SU-DHL-6 (cell line): ENCODE results near the gene ANKS1B.

ENCODE experiments used
- H2AFZ ChIP-seq: fragments of 200-600 bp; sonication (generic); 2 replicates; pipeline ENCODE4 v1.6.1; 2014; ENCODE audit warnings: low read depth, mild to moderate bottlenecking, moderate library complexity, mixed read lengths, antibody characterized with exemption, low read length; ENCODE audit not compliant: severe bottlenecking
- H3F3A ChIP-seq: fragments of 200-600 bp; shearing (Covaris generic); 2 replicates; pipeline ENCODE4 v1.6.0; 2016; ENCODE audit warnings: antibody characterized with exemption, mild to moderate bottlenecking; ENCODE audit not compliant: insufficient read depth
- H3K27ac ChIP-seq: fragments of 200-600 bp; sonication (generic); 2 replicates; pipeline ENCODE4 v1.5.1; 2016; ENCODE audit warnings: low read depth, mild to moderate bottlenecking, low read length, moderate library complexity, mixed read lengths
- H3K27me3 ChIP-seq: fragments of 200-600 bp; sonication (generic), shearing (Covaris generic); 2 replicates; pipeline ENCODE4 v1.6.0; 2014; ENCODE audit warnings: mild to moderate bottlenecking, low read length
- H3K36me3 ChIP-seq: fragments of 200-600 bp; sonication (generic); 2 replicates; pipeline ENCODE4 v1.6.1; 2014; ENCODE audit warnings: mild to moderate bottlenecking, low read length, mixed read lengths
- H3K4me2 ChIP-seq: fragments of 300-600, 200-600 bp; shearing (Covaris generic), sonication (generic); 2 replicates; pipeline ENCODE4 v1.6.0; 2014; ENCODE audit warnings: low read length, low read depth, mild to moderate bottlenecking; ENCODE audit not compliant: poor library complexity, severe bottlenecking
- H3K4me3 ChIP-seq: fragments of 200-600 bp; sonication (generic); 2 replicates; pipeline ENCODE4 v1.5.1; 2014; ENCODE audit warnings: antibody characterized with exemption, low read length, mild to moderate bottlenecking, mixed read lengths; ENCODE audit not compliant: insufficient read depth, poor library complexity, severe bottlenecking
- H3K79me2 ChIP-seq: fragments of 200-600 bp; sonication (generic); 2 replicates; pipeline ENCODE4 v1.6.1; 2014; ENCODE audit warnings: mild to moderate bottlenecking, low read length, moderate library complexity; ENCODE audit not compliant: insufficient read depth
- H3K9ac ChIP-seq: fragments of 200-600 bp; sonication (generic); 2 replicates; pipeline ENCODE4 v1.7.0; 2014; ENCODE audit warnings: mild to moderate bottlenecking, low read length
- H3K9me2 ChIP-seq: fragments of 200-600 bp; sonication (generic); replicated peaks from 2 replicates; pipeline ENCODE4 v1.6.1; 2014; ENCODE audit warnings: low read length; ENCODE audit not compliant: insufficient read depth
- H3K9me3 ChIP-seq: fragments of 200-600 bp; sonication (generic); 2 replicates; pipeline ENCODE4 v1.6.1; 2014; ENCODE audit warnings: low read length, mixed read lengths; ENCODE audit not compliant: insufficient read depth
- H4K20me1 ChIP-seq: fragments of 200-600 bp; sonication (generic); 2 replicates; pipeline ENCODE4 v1.6.1; 2014; ENCODE audit warnings: low read depth, mild to moderate bottlenecking, antibody characterized with exemption, low read length, moderate library complexity, mixed read lengths
- EZH2phosphoT487 ChIP-seq: fragments of 200-600 bp; sonication (generic), shearing (Covaris generic); conservative IDR thresholded peaks from 2 replicates; pipeline ENCODE4 v1.6.1; 2018; ENCODE audit warnings: mild to moderate bottlenecking, antibody characterized with exemption, low read length, moderate library complexity, mixed read lengths
- TF ChIP-seq, protein P1 (sequence below): fragments of 200-600 bp; sonication (generic); IDR thresholded peaks from one replicate; pipeline ENCODE4 v1.5.1; 2017; ENCODE audit warnings: antibody characterized with exemption, mild to moderate bottlenecking, low read length, moderate library complexity; ENCODE audit not compliant: insufficient read depth, poor library complexity, severe bottlenecking

The ANKS1B gene

DNA sequence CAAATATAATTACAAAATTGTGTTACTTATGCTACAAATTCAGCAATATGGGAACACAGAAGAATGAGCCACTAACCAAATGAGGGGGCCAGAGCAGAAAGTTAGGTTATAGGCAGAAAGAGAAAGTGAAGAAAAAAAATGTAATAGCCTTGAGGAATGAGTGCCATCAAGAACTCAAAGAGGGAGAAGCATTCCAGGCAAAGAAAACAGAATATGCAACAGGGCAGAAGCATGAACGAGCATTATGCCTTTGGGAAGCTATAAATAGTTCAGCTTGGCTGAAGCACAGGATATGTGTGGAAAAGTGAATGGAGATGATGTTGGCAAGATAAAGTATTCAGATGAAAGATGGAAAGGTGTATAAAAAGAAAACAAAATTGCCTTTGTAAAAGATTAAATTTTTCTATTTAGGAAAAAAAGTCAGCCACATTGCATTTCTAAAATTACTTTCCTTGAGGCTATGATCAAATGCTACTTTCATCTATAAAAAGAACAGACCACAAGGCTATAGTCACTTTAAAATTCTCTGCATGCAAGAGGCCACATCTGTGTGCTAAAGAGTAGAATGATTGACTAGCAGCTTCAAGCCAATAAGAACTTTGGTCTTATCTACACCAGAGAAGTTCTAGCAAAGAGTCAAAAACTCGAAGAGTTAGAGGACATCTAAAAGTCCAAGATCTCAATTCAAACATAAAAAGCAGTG, 530.7 kb downstream of the ANKS1B start:
- H3K79me2 ChIP-seq: no peaks in the 10 kb centered on the region
- no peak overlapping the region for H2AFZ ChIP-seq
- H3K9me2 ChIP-seq: no peaks in the 10 kb centered on the region
- H3F3A ChIP-seq: no peaks in the 10 kb centered on the region
- no peak overlapping the region for H3K4me3 ChIP-seq
- H4K20me1 ChIP-seq: no peaks in the 10 kb centered on the region
- H3K9me3 ChIP-seq: no peaks in the 10 kb centered on the region
- no peak overlapping the region for H3K27ac ChIP-seq
- no peaks in the 10 kb centered on the region for H3K36me3 ChIP-seq
- no peaks in the 10 kb centered on the region for H3K27me3 ChIP-seq
- no peak overlapping the region for H3K4me2 ChIP-seq
- H3K9ac ChIP-seq: no peak overlapping the region
- TF ChIP-seq EZH2phosphoT487: no peak
- TF ChIP-seq, protein P1, sequence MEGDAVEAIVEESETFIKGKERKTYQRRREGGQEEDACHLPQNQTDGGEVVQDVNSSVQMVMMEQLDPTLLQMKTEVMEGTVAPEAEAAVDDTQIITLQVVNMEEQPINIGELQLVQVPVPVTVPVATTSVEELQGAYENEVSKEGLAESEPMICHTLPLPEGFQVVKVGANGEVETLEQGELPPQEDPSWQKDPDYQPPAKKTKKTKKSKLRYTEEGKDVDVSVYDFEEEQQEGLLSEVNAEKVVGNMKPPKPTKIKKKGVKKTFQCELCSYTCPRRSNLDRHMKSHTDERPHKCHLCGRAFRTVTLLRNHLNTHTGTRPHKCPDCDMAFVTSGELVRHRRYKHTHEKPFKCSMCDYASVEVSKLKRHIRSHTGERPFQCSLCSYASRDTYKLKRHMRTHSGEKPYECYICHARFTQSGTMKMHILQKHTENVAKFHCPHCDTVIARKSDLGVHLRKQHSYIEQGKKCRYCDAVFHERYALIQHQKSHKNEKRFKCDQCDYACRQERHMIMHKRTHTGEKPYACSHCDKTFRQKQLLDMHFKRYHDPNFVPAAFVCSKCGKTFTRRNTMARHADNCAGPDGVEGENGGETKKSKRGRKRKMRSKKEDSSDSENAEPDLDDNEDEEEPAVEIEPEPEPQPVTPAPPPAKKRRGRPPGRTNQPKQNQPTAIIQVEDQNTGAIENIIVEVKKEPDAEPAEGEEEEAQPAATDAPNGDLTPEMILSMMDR: no peak

DNA sequence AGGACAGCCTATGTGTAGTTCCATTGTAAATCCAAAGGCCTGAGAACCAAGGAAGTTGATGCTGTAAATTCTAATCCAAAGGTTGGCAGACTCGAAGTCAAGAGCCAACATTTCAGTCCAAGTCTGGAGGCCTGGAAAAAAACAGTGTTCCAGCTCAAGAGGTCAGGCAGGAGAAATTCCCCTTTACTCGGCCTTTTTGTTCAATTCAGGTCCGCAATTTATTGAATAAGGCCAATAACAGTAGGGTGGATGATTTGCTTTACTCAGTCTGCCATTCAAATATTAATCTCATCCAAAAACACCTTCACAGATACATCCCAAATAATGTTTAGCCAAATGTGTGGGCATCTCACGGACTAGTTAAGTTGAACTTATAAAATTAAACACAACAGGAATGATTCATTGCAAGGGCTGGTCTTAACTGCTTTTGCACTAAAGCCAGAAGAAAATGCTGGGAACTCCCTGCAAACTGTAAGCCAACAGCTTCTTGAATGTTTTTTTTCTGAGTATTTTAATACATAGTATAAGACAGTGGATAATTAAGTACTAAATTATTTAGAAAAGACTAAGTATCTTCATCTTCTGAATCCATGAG, 534.6 kb downstream of the ANKS1B start:
- no peaks in the 10 kb centered on the region for H4K20me1 ChIP-seq
- H3K27me3 ChIP-seq: no peaks in the 10 kb centered on the region
- TF ChIP-seq, protein P1: no peak
- no peak for TF ChIP-seq EZH2phosphoT487
- no peak overlapping the region for H3K4me3 ChIP-seq
- H3K4me2 ChIP-seq: no peak overlapping the region
- no peaks in the 10 kb centered on the region for H3K9me3 ChIP-seq
- H3F3A ChIP-seq: no peaks in the 10 kb centered on the region
- H3K9ac ChIP-seq: no peak overlapping the region
- no peaks in the 10 kb centered on the region for H3K36me3 ChIP-seq
- H3K79me2 ChIP-seq: no peaks in the 10 kb centered on the region
- no peak overlapping the region for H2AFZ ChIP-seq
- no peak overlapping the region for H3K27ac ChIP-seq
- no peaks in the 10 kb centered on the region for H3K9me2 ChIP-seq

DNA sequence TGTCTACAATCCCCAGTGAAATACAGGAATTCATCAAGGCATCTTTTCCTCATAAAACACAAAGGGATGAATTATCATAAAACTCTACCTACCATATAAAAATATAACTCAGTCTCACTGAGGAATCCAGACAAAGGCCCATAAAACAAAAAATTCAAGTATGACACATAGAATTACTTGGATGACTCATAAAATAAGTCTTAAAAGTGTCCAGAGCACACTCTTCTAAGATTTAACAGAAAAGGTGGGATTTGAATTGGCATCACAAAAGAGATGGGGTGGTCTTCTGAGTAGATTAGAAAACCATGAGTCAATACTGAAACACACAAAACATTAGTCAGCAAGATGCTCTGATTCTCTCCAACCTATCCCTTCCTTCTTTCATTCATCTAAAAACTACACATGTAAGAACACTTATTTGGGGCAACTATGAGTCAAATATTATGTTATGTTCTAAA, 539.8 kb downstream of the ANKS1B start:
- H3K9ac ChIP-seq: no peak overlapping the region
- H3F3A ChIP-seq: no peaks in the 10 kb centered on the region
- H3K27ac ChIP-seq: no peak overlapping the region
- no peak overlapping the region for H3K4me2 ChIP-seq
- no peaks in the 10 kb centered on the region for H4K20me1 ChIP-seq
- no peak overlapping the region for H2AFZ ChIP-seq
- no peaks in the 10 kb centered on the region for H3K79me2 ChIP-seq
- TF ChIP-seq, protein P1: no peak
- TF ChIP-seq EZH2phosphoT487: no peak
- H3K27me3 ChIP-seq: no peaks in the 10 kb centered on the region
- H3K36me3 ChIP-seq: no peaks in the 10 kb centered on the region
- no peaks in the 10 kb centered on the region for H3K9me3 ChIP-seq
- H3K4me3 ChIP-seq: no peak overlapping the region
- no peaks in the 10 kb centered on the region for H3K9me2 ChIP-seq
